ENCODE data around the gene GTF2A1. TPM values are rescaled to one million over a fixed set of nuclear protein-coding genes. Genes with fewer than 3 reads are reported as not detected.

Gene GTF2A1
- total RNA-seq, 4 donors from 2014 or later, result 12.5 to 28.9 (median 18.6) TPM

DNA sequence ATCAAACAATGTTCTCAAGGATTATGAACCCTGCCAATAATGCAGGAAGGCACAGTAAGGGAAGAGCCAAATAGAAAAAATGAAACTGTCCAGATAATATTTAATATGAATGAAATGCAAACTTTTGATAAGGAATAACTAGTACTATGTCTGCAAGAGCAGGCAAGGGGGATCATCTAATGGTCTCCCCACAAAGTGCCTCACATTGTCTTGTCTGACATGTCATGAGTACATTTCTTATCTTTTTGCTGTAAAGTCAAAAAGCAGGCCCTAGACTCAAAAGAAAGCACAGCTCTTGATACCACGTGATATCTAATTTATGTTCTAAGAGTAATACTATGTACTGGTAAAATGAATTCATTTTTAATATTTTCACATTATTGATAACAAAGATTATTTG lies 43.9 kb upstream of the GTF2A1 start:
- no peaks in the 10 kb centered on the region for H3K9me3 ChIP-seq
- DNase-seq, result no peak
- TF ChIP-seq, protein P1, sequence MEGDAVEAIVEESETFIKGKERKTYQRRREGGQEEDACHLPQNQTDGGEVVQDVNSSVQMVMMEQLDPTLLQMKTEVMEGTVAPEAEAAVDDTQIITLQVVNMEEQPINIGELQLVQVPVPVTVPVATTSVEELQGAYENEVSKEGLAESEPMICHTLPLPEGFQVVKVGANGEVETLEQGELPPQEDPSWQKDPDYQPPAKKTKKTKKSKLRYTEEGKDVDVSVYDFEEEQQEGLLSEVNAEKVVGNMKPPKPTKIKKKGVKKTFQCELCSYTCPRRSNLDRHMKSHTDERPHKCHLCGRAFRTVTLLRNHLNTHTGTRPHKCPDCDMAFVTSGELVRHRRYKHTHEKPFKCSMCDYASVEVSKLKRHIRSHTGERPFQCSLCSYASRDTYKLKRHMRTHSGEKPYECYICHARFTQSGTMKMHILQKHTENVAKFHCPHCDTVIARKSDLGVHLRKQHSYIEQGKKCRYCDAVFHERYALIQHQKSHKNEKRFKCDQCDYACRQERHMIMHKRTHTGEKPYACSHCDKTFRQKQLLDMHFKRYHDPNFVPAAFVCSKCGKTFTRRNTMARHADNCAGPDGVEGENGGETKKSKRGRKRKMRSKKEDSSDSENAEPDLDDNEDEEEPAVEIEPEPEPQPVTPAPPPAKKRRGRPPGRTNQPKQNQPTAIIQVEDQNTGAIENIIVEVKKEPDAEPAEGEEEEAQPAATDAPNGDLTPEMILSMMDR (IDR thresholded peaks at IDR 0.05), result no peak
- TF ChIP-seq POLR2A (IDR thresholded peaks at IDR 0.05), result no peak
- no peaks in the 10 kb centered on the region for H3K36me3 ChIP-seq
- H3K4me3 ChIP-seq, result no peak overlapping the region
- H3K27me3 ChIP-seq, result no peaks in the 10 kb centered on the region
- no peaks in the 10 kb centered on the region for H3K4me1 ChIP-seq
- H3K27ac ChIP-seq, result no peak overlapping the region

DNA sequence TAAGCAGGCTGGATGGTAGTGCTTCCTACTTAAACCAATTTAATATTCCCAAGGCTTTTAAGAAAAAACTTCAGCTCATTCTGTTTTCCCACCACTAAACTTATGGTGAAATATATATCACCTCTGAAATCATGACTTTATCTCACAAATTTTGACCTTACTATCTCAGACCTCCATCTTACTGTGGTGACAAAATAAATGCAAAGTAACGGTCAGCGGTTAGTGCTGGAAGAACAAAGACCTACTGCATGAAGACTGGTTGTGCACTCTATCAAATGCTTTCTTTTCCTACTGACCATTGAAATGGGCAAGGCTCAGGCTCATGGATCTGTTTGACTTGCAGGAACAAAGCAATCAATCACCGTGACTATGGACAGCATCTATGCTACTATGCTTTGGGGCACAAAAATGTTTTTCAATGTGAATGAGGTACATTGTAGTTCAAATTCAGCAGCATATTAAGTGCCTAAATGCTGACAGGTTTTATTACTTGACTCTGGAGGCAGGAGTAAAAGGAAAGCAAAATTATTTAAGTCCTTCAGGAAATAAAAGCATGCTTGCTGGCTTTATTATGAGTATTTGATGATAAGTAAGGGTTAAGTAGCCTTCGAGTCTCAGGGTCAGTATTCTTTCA lies 43.1 kb upstream of the GTF2A1 start:
- no peaks in the 10 kb centered on the region for H3K4me1 ChIP-seq
- no peak overlapping the region for H3K4me3 ChIP-seq
- DNase-seq, result no peak
- H3K9me3 ChIP-seq, result no peaks in the 10 kb centered on the region
- TF ChIP-seq, protein P1 (IDR thresholded peaks at IDR 0.05), result no peak
- no peak for TF ChIP-seq POLR2A (IDR thresholded peaks at IDR 0.05)
- H3K36me3 ChIP-seq, result no peaks in the 10 kb centered on the region
- no peak overlapping the region for H3K27ac ChIP-seq
- no peaks in the 10 kb centered on the region for H3K27me3 ChIP-seq

DNA sequence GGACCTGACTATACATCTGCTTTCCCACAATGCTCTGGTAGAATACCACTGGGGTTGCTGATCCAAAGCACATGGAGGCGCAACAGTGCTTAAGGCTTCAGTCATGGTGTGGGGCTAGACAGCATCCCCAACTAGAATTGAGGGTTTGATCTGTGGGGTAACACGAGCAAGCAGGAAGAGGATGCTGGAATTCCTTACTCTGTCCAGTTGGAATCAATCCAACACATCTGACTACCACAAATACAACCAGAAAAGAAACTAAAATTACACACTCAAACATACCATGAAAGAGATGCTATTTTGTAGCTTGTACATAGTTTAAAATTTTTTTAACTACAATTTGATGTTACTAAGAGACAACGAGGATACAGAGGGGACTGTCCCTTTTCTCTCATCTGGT lies 40.4 kb upstream of the GTF2A1 start:
- no peak overlapping the region for H3K27ac ChIP-seq
- H3K4me1 ChIP-seq, result no peaks in the 10 kb centered on the region
- H3K36me3 ChIP-seq, result no peaks in the 10 kb centered on the region
- TF ChIP-seq, protein P1 (IDR thresholded peaks at IDR 0.05), result no peak
- no peak for TF ChIP-seq POLR2A (IDR thresholded peaks at IDR 0.05)
- no peaks in the 10 kb centered on the region for H3K9me3 ChIP-seq
- no peaks in the 10 kb centered on the region for H3K27me3 ChIP-seq
- H3K4me3 ChIP-seq, result no peak overlapping the region
- no peak for DNase-seq

DNA sequence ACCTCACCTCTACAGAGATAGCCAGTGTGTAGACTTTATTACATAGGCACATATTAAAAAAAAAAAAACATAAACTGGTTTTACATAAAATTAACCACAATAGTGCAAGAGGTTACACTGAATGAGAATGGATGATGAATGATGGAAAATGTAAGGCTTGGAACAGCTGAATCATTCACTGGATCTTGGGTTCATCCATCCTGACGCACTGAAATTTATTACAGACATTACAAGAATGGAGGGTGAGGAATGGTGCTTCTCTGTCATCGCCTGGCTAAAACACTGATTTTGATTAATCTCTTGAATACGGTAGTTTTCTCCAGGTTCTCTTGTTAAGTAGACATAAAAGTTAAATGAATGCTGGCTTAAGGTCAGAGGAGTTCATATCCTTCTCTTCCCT lies 40.0 kb upstream of the GTF2A1 start:
- TF ChIP-seq, protein P1 (IDR thresholded peaks at IDR 0.05), result no peak
- no peak for TF ChIP-seq POLR2A (IDR thresholded peaks at IDR 0.05)
- no peaks in the 10 kb centered on the region for H3K27me3 ChIP-seq
- no peaks in the 10 kb centered on the region for H3K4me1 ChIP-seq
- no peaks in the 10 kb centered on the region for H3K36me3 ChIP-seq
- DNase-seq, result no peak
- no peaks in the 10 kb centered on the region for H3K9me3 ChIP-seq
- no peak overlapping the region for H3K4me3 ChIP-seq
- H3K27ac ChIP-seq, result no peak overlapping the region

DNA sequence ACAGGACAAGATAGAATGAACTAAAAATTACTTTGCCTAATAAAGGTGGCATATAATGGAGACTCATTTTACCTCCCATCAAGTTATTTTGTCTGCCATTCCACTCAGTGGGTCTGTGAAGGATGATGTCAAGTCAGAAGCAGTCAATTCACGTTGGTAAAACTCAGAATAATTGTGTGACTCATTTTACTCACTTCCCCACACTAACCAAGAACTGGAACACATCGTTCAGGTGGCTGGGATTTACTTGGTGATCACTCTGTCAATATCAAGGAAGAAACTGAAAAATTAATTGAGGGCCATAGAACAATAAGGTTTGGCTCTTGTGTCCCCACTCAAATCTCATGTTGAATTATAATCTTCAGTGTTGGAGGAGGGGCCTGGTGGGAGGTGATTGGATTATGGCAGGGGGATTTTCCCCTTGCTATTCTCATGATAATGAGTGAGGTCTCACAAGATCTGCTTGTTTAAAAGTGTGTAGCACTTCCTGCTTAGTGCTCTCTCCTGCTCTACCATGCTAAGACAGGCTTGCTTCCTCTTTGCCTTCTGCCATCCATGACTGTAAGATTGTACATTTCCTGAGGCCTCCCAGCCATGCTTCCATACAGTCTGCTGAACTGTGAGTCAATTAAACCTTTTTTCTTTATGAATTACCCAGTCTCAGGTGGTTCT lies 35.7 kb upstream of the GTF2A1 start:
- Histone ChIP-seq H3K4me1 (no peaks in the 10 kb centered on the region), H3K27ac (no peak overlapping the region), H3K9me3 (no peaks in the 10 kb centered on the region), H3K36me3 (no peaks in the 10 kb centered on the region), H3K4me3 (no peak overlapping the region), H3K27me3 (no peaks in the 10 kb centered on the region)
- TF ChIP-seq, protein P1 (IDR thresholded peaks at IDR 0.05), result no peak
- TF ChIP-seq POLR2A (IDR thresholded peaks at IDR 0.05), result no peak
- DNase-seq, result no peak
